HepG2 (cell line): ENCODE measurements around the gene FOSB. TPM values are rescaled to one million over a fixed set of nuclear protein-coding genes. Genes with fewer than 3 reads are reported as not detected.

Source experiments
- HDAC6 ChIP-seq: fragments of 200-600 bp; sonication (generic); IDR thresholded peaks from 2 replicates; pipeline ENCODE4 v1.7.0; 2017; ENCODE audit warnings: mild to moderate bottlenecking, antibody characterized with exemption, low read length, low read depth
- NFE2L1 ChIP-seq: sonication (generic); formaldehyde crosslinking; IDR thresholded peaks from 2 replicates; pipeline ENCODE4 v1.4.0; 2020; ENCODE audit warnings: missing genetic modification reagents, mild to moderate bottlenecking, borderline replicate concordance
- PAWR ChIP-seq: sonication (generic); formaldehyde crosslinking; IDR thresholded peaks from 2 replicates; pipeline ENCODE4 v1.4.0; 2020; ENCODE audit warnings: missing genetic modification reagents, mild to moderate bottlenecking, borderline replicate concordance
- RAD51 ChIP-seq: fragments of 450-650 bp; IDR thresholded peaks from 2 replicates; pipeline ENCODE4 v1.6.1; 2016; ENCODE audit warnings: borderline replicate concordance
- TBX2 ChIP-seq: sonication (generic); formaldehyde crosslinking; IDR thresholded peaks from 2 replicates; pipeline ENCODE4 v1.5.0; 2020; ENCODE audit warnings: missing genetic modification reagents, mild to moderate bottlenecking, borderline replicate concordance
- THYN1 ChIP-seq: sonication (generic); formaldehyde crosslinking; IDR thresholded peaks from 2 replicates; pipeline ENCODE4 v1.8.1; 2023; ENCODE audit warnings: low read depth, mild to moderate bottlenecking, moderate library complexity, missing genetic modification reagents, borderline replicate concordance
- WIZ ChIP-seq: sonication (generic); formaldehyde crosslinking; IDR thresholded peaks from 2 replicates; pipeline ENCODE4 v1.5.1; 2020; ENCODE audit warnings: mild to moderate bottlenecking, missing genetic modification reagents
- XBP1 ChIP-seq: sonication (generic); formaldehyde crosslinking; IDR thresholded peaks from 2 replicates; pipeline ENCODE4 v1.5.0; 2020; ENCODE audit warnings: missing genetic modification reagents
- ZFP1 ChIP-seq: IDR thresholded peaks from 2 replicates; pipeline ENCODE4 v1.6.1; 2016
- ZNF230 ChIP-seq: sonication (generic); formaldehyde crosslinking; IDR thresholded peaks from 2 replicates; pipeline ENCODE4 v1.4.0; 2020; ENCODE audit warnings: mild to moderate bottlenecking, missing genetic modification reagents
- polyA plus RNA-seq, 8 experiments: library from polyadenylated mRNA; depleted of rRNA in 3 of 8; stranded (reverse) in 7 of 8; unstranded in 1 of 8; fragments of >200 nt; fragmentation: Illumina TruSeq in 4 of 8; extraction: Trizol in 4 of 8; gene quantifications; 2 replicates each; pipeline versions ENCODE4 v1.2.1 to v1.2.3, GENCODE V29; 2011 to 2016; ENCODE audit warnings: low read depth in 4 of 8, missing spikeins in 1 of 8, mixed read lengths in 1 of 8; ENCODE audit not compliant: insufficient read depth in 1 of 8
- total RNA-seq, 5 experiments: library from RNA; depleted of rRNA; stranded (reverse); fragments of >200 nt; fragmentation: Illumina TruSeq; extraction: Trizol; gene quantifications; 2 replicates each; pipeline ENCODE4 v1.2.3, GENCODE V29; 2016; ENCODE audit warnings: low read depth in 1 of 5
- TF ChIP-seq, protein P1 (sequence below): sonication (generic); formaldehyde crosslinking; IDR thresholded peaks from 2 replicates; pipeline ENCODE4 v1.4.0; 2020; ENCODE audit warnings: missing genetic modification reagents, borderline replicate concordance
- TF ChIP-seq, protein P2 (sequence below): sonication (generic); formaldehyde crosslinking; IDR thresholded peaks from 2 replicates; pipeline ENCODE4 v1.4.0; 2020; ENCODE audit warnings: missing genetic modification reagents

Gene FOSB
- total and polyA plus RNA-seq, 2 of the 13 experiments (the other 11 are each of a cell fraction or from before 2014, with no cell fraction given): 2.8 to 6.0 TPM

DNA sequence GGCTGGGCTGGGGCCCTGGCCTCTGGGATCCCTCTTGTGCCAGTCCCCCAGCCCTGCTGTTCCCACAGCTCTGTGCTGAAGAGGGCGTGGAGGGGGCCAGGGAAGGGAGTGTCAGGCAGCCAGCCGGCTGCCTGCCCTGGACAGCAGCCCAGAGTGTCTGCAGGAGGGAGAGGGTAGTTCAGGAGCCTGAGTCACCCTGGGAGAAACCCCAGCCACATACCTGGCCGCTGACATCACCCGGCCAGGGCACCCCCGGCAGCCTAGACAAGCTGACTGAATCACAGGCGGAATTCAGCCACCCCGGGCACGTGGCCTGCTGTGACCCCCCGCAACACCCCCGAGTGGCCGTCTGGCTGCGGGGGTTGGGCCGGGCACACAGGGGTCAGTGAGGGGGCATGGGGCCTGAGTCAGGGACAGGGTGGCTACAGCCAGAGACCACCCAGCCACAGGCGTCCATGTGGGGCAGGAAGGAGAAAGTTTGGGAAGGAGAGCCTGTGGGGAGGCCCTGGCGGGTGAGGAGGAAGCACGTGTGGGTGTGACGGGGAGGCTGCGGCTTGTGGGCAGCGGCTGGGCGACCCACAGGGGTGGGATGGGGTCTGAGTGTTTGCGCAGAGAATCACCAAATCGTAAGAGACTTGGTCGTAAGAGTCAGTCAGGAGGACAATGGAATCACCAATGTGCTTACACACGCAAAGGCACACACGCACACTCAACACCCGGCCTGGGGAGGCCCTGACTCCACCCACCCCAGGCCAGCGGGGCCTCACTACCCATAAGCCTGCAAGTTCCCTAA is 11.9 kb upstream of the FOSB start (continued):
- no peak for TF ChIP-seq PAWR (CRISPR knock-in tag)
- no peak for TF ChIP-seq XBP1 (CRISPR knock-in tag)
- TF ChIP-seq NFE2L1 (CRISPR knock-in tag): no peak
- TF ChIP-seq, protein P1, sequence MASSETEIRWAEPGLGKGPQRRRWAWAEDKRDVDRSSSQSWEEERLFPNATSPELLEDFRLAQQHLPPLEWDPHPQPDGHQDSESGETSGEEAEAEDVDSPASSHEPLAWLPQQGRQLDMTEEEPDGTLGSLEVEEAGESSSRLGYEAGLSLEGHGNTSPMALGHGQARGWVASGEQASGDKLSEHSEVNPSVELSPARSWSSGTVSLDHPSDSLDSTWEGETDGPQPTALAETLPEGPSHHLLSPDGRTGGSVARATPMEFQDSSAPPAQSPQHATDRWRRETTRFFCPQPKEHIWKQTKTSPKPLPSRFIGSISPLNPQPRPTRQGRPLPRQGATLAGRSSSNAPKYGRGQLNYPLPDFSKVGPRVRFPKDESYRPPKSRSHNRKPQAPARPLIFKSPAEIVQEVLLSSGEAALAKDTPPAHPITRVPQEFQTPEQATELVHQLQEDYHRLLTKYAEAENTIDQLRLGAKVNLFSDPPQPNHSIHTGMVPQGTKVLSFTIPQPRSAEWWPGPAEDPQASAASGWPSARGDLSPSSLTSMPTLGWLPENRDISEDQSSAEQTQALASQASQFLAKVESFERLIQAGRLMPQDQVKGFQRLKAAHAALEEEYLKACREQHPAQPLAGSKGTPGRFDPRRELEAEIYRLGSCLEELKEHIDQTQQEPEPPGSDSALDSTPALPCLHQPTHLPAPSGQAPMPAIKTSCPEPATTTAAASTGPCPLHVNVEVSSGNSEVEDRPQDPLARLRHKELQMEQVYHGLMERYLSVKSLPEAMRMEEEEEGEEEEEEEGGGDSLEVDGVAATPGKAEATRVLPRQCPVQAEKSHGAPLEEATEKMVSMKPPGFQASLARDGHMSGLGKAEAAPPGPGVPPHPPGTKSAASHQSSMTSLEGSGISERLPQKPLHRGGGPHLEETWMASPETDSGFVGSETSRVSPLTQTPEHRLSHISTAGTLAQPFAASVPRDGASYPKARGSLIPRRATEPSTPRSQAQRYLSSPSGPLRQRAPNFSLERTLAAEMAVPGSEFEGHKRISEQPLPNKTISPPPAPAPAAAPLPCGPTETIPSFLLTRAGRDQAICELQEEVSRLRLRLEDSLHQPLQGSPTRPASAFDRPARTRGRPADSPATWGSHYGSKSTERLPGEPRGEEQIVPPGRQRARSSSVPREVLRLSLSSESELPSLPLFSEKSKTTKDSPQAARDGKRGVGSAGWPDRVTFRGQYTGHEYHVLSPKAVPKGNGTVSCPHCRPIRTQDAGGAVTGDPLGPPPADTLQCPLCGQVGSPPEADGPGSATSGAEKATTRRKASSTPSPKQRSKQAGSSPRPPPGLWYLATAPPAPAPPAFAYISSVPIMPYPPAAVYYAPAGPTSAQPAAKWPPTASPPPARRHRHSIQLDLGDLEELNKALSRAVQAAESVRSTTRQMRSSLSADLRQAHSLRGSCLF (CRISPR knock-in tag): no peak
- TF ChIP-seq THYN1 (CRISPR knock-in tag): no peak
- TF ChIP-seq WIZ (CRISPR knock-in tag): no peak
- no peak for TF ChIP-seq HDAC6
- TF ChIP-seq, protein P2, sequence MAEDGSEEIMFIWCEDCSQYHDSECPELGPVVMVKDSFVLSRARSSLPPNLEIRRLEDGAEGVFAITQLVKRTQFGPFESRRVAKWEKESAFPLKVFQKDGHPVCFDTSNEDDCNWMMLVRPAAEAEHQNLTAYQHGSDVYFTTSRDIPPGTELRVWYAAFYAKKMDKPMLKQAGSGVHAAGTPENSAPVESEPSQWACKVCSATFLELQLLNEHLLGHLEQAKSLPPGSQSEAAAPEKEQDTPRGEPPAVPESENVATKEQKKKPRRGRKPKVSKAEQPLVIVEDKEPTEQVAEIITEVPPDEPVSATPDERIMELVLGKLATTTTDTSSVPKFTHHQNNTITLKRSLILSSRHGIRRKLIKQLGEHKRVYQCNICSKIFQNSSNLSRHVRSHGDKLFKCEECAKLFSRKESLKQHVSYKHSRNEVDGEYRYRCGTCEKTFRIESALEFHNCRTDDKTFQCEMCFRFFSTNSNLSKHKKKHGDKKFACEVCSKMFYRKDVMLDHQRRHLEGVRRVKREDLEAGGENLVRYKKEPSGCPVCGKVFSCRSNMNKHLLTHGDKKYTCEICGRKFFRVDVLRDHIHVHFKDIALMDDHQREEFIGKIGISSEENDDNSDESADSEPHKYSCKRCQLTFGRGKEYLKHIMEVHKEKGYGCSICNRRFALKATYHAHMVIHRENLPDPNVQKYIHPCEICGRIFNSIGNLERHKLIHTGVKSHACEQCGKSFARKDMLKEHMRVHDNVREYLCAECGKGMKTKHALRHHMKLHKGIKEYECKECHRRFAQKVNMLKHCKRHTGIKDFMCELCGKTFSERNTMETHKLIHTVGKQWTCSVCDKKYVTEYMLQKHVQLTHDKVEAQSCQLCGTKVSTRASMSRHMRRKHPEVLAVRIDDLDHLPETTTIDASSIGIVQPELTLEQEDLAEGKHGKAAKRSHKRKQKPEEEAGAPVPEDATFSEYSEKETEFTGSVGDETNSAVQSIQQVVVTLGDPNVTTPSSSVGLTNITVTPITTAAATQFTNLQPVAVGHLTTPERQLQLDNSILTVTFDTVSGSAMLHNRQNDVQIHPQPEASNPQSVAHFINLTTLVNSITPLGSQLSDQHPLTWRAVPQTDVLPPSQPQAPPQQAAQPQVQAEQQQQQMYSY (CRISPR knock-in tag): no peak
- no peak for TF ChIP-seq ZNF230 (CRISPR knock-in tag)
- peak; percentile 83; the same call in 1 of the 2 replicates for TF ChIP-seq TBX2 (CRISPR knock-in tag)
- TF ChIP-seq RAD51: no peak; the same call in 1 of the 2 replicates
- no peak for TF ChIP-seq ZFP1 (CRISPR knock-in tag)
